Measurements from ENCODE around the gene CAD.

- TF ChIP-seq POLR2A (IDR thresholded peaks at IDR 0.05; ENCODE audit: low read depth, low read length): no peak
- no peak for TF ChIP-seq POLR2AphosphoS5 (IDR thresholded peaks at IDR 0.05; ENCODE audit: low read depth, low read length)
- TF ChIP-seq SPI1 (IDR thresholded peaks at IDR 0.05; ENCODE audit: low read depth, low read length): no peak
- TF ChIP-seq PAX5 (IDR thresholded peaks at IDR 0.05; ENCODE audit: insufficient read depth, low read length, severe bottlenecking): no peak
- TF ChIP-seq TAF1 (IDR thresholded peaks at IDR 0.05; ENCODE audit: low read depth, low read length): no peak
- no peak for TF ChIP-seq POU2F2 (IDR thresholded peaks at IDR 0.05; ENCODE audit: low read depth, low read length)
Measured at GRCh38 chr2:27198627-27199026, 18.5 kb upstream of the CAD start.

Data from GM12891 (cell line).